Measurements from ENCODE around the gene TMEM145. TPM values are rescaled to one million over a fixed set of nuclear protein-coding genes. Genes with fewer than 3 reads are reported as not detected.
A peak's percentile ranks its signal among the peaks of the same experiment; 100 is the strongest.

TMEM145 gene
- total and polyA plus RNA-seq, 10 of the 15 experiments (the other 5 are each of a cell fraction or from before 2014, with no cell fraction given) = 0.04 to 0.97 (median 0.16) TPM; not detected in 4

- TF ChIP-seq PML (IDR thresholded peaks at IDR 0.05; ENCODE audit: low read length) (no peak), BMI1 (IDR thresholded peaks at IDR 0.05; ENCODE audit: borderline replicate concordance) (peak; percentile 36; the same call in 1 of the 2 replicates), ZBED1 (IDR thresholded peaks at IDR 0.05; ENCODE audit: borderline replicate concordance) (peak; percentile 47; the same call in 1 of the 2 replicates), HDAC6 (IDR thresholded peaks at IDR 0.05; ENCODE audit: unreplicated experiment) (no peak), CHD4 (IDR thresholded peaks at IDR 0.05) (peak; percentile 48; the same call in 1 of the 2 replicates), DPF2 (IDR thresholded peaks at IDR 0.05) (peak; percentile 82), IRF5 (IDR thresholded peaks at IDR 0.05; ENCODE audit: borderline replicate concordance) (0 out of 2 replicates have a peak, but pooled peaks have one; percentile 14), KAT2A (conservative IDR thresholded peaks at IDR 0.05; ENCODE audit: control insufficient read depth, low read depth, low read length) (no peak), TAF1 (IDR thresholded peaks at IDR 0.05; ENCODE audit: borderline replicate concordance, low read depth, low read length) (peak; percentile 21; the same call in 1 of the 2 replicates), POLR2A (IDR thresholded peaks at IDR 0.05; ENCODE audit: low read depth, low read length) (peak; percentile 68), MTA3 (IDR thresholded peaks at IDR 0.05; ENCODE audit: borderline replicate concordance, low read length) (peak; percentile 67; the same call in 1 of the 2 replicates), EED (IDR thresholded peaks at IDR 0.05; ENCODE audit: low read depth) (no peak), SMAD5 (IDR thresholded peaks at IDR 0.05; ENCODE audit: low read depth) (no peak), LARP7 (IDR thresholded peaks at IDR 0.05) (peak; percentile 89), POLR2AphosphoS2 (IDR thresholded peaks at IDR 0.05; ENCODE audit: low read depth, low read length) (peak; percentile 61; the same call in 1 of the 2 replicates)
- TF ChIP-seq, protein P1, sequence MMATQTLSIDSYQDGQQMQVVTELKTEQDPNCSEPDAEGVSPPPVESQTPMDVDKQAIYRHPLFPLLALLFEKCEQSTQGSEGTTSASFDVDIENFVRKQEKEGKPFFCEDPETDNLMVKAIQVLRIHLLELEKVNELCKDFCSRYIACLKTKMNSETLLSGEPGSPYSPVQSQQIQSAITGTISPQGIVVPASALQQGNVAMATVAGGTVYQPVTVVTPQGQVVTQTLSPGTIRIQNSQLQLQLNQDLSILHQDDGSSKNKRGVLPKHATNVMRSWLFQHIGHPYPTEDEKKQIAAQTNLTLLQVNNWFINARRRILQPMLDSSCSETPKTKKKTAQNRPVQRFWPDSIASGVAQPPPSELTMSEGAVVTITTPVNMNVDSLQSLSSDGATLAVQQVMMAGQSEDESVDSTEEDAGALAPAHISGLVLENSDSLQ (IDR thresholded peaks at IDR 0.05) = peak; percentile 87
Measured at GRCh38 chr19:42283188-42284065, 29.7 kb upstream of the TMEM145 start (continued).

Data from GM12878 (cell line).